ENCODE results near the gene HDC. TPM values are rescaled to one million over a fixed set of nuclear protein-coding genes. Genes with fewer than 3 reads are reported as not detected.

Gene HDC
- 0.14 TPM in 1 of 2 replicates, not detected in the other for total RNA-seq (ENCODE audit: low replicate concordance)
- long read RNA-seq, result 0 reads

- H3K27ac Mint-ChIP-seq, result no peak within 1 kb of the TSS
- H3K4me3 Mint-ChIP-seq, result no peak within 1 kb of the TSS
- TF ChIP-seq CTCF (conservative IDR thresholded peaks at IDR 0.05), result no peak
- peaks cover 5% of the 10 kb centered on the region for H3K9me3 Mint-ChIP-seq
- no peaks in the 10 kb centered on the region for H3K4me1 Mint-ChIP-seq (ENCODE audit: unreplicated experiment)
- no peak for DNase-seq (ENCODE audit: extremely low spot score, unreplicated experiment)
- no peaks in the 10 kb centered on the region for H3K36me3 Mint-ChIP-seq
- peaks cover 4% of the 10 kb centered on the region for H3K27me3 Mint-ChIP-seq
These were observed at the start of gene HDC for GRCh38 chr15:50265620-50266019. Gene HDC, minus strand, starts transcription at chr15:50265726. Its CDS starts 103 bp downstream, at chr15:50265623.

- H3K4me3 Mint-ChIP-seq, result no peak overlapping the region
- H3K4me1 Mint-ChIP-seq (ENCODE audit: unreplicated experiment), result no peaks in the 10 kb centered on the region
- H3K27me3 Mint-ChIP-seq, result no peaks in the 10 kb centered on the region
- DNase-seq (ENCODE audit: extremely low spot score, unreplicated experiment), result no peak
- H3K36me3 Mint-ChIP-seq, result peaks cover 14% of the 10 kb centered on the region
- TF ChIP-seq CTCF (conservative IDR thresholded peaks at IDR 0.05), result no peak
- H3K27ac Mint-ChIP-seq, result no peak overlapping the region
- peaks cover 3% of the 10 kb centered on the region for H3K9me3 Mint-ChIP-seq
These were observed 47.1 kb upstream of the HDC start for GRCh38 chr15:50312636-50313035.

GRCh38 chr15:50307799-50308198 is 42.3 kb upstream of the HDC start:
- H3K27ac Mint-ChIP-seq, result no peak overlapping the region
- H3K4me1 Mint-ChIP-seq (ENCODE audit: unreplicated experiment), result no peaks in the 10 kb centered on the region
- no peak overlapping the region for H3K4me3 Mint-ChIP-seq
- no peak for DNase-seq (ENCODE audit: extremely low spot score, unreplicated experiment)
- H3K36me3 Mint-ChIP-seq, result peaks cover 39% of the 10 kb centered on the region
- no peaks in the 10 kb centered on the region for H3K27me3 Mint-ChIP-seq
- H3K9me3 Mint-ChIP-seq, result peaks cover 5% of the 10 kb centered on the region
- TF ChIP-seq CTCF (conservative IDR thresholded peaks at IDR 0.05), result no peak

GRCh38 chr15:50304836-50305235 is 39.3 kb upstream of the HDC start:
- H3K4me1 Mint-ChIP-seq (ENCODE audit: unreplicated experiment), result no peaks in the 10 kb centered on the region
- no peak overlapping the region for H3K4me3 Mint-ChIP-seq
- peaks cover 46% of the 10 kb centered on the region for H3K36me3 Mint-ChIP-seq
- no peak for TF ChIP-seq CTCF (conservative IDR thresholded peaks at IDR 0.05)
- no peak for DNase-seq (ENCODE audit: extremely low spot score, unreplicated experiment)
- peaks cover 5% of the 10 kb centered on the region for H3K9me3 Mint-ChIP-seq
- H3K27me3 Mint-ChIP-seq, result no peaks in the 10 kb centered on the region
- no peak overlapping the region for H3K27ac Mint-ChIP-seq

GRCh38 chr15:50302581-50302980 is 37.1 kb upstream of the HDC start:
- Mint-ChIP-seq H3K4me3 (no peak overlapping the region), H3K36me3 (peaks cover 31% of the 10 kb centered on the region), H3K4me1 (ENCODE audit: unreplicated experiment) (no peaks in the 10 kb centered on the region), H3K27me3 (no peaks in the 10 kb centered on the region), H3K9me3 (peaks cover under 1% of the 10 kb centered on the region), H3K27ac (no peak overlapping the region)
- TF ChIP-seq CTCF (conservative IDR thresholded peaks at IDR 0.05), result no peak
- DNase-seq (ENCODE audit: extremely low spot score, unreplicated experiment), result no peak

GRCh38 chr15:50298340-50298739 is 32.8 kb upstream of the HDC start:
- no peaks in the 10 kb centered on the region for H3K4me1 Mint-ChIP-seq (ENCODE audit: unreplicated experiment)
- DNase-seq (ENCODE audit: extremely low spot score, unreplicated experiment), result no peak
- peaks cover 17% of the 10 kb centered on the region for H3K36me3 Mint-ChIP-seq
- no peaks in the 10 kb centered on the region for H3K27me3 Mint-ChIP-seq
- no peak overlapping the region for H3K4me3 Mint-ChIP-seq
- no peak overlapping the region for H3K27ac Mint-ChIP-seq
- TF ChIP-seq CTCF (conservative IDR thresholded peaks at IDR 0.05), result no peak
- no peaks in the 10 kb centered on the region for H3K9me3 Mint-ChIP-seq

Measured in type B pancreatic cell (in vitro differentiated cells).